ENCODE data around the gene SPACA7. TPM values are rescaled to one million over a fixed set of nuclear protein-coding genes. Genes with fewer than 3 reads are reported as not detected.
"Not testable (repeated sequence)": the region's sequence is repeated elsewhere in the genome, so short reads cannot be mapped to it uniquely, and the experiment has no call there.

Gene SPACA7
- total and polyA plus RNA-seq, 5 experiments from 2014 or later, result not detected

- peaks cover 0 to 18% (median 3%) of the 10 kb centered on the region in 5 donors for H3K27me3 Mint-ChIP-seq
- H3K9me3 Mint-ChIP-seq, H3K36me3 Mint-ChIP-seq, H3K4me3 Mint-ChIP-seq, ATAC-seq, DNase-seq, H3K4me1 Mint-ChIP-seq, H3K27ac Mint-ChIP-seq, POLR2A ChIA-PET: not testable (repeated sequence)
These were observed 18.9 kb downstream of the SPACA7 start for GRCh38 chr13:112395022-112395421.

DNA sequence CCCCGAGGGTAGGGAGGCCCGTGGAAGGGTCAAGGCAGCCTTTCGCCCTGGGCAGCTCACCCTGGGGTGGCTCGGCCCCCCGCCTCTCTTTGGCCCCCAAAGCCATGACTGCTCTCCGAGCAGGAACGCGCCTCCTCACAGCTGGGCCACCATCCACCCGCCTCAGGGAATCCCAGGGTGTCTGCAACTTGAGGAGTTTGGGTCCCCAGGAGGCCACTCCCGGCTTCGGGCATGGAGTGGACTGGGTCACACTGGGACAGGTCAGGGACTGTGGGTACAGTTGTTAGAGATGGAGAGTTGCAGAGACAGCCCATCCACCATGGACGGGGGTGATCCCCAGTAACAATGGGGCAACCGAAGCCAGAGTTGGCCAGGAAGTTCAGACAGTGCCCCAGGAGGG, 19.8 kb downstream of the SPACA7 start:
- POLR2A ChIA-PET, H3K4me1 Mint-ChIP-seq, H3K36me3 Mint-ChIP-seq, H3K4me3 Mint-ChIP-seq, H3K9me3 Mint-ChIP-seq, H3K27ac Mint-ChIP-seq, ATAC-seq, DNase-seq: not testable (repeated sequence)
- peaks cover 2 to 18% (median 3%) of the 10 kb centered on the region in 5 donors for H3K27me3 Mint-ChIP-seq

GRCh38 chr13:112397108-112397507, 21.0 kb downstream of the SPACA7 start:
- Mint-ChIP-seq H3K4me3 (no peak overlapping the region), H3K9me3 (peaks cover 0 to 8% (median 0%) of the 10 kb centered on the region in 9 donors), H3K4me1 (no peaks in the 10 kb centered on the region), H3K36me3 (no peaks in the 10 kb centered on the region), H3K27ac (no peak overlapping the region), H3K27me3 (peaks cover 2 to 18% (median 6%) of the 10 kb centered on the region in 5 donors)
- DNase-seq (no peak), ATAC-seq (no peak)
- POLR2A ChIA-PET, result no interaction called here

DNA sequence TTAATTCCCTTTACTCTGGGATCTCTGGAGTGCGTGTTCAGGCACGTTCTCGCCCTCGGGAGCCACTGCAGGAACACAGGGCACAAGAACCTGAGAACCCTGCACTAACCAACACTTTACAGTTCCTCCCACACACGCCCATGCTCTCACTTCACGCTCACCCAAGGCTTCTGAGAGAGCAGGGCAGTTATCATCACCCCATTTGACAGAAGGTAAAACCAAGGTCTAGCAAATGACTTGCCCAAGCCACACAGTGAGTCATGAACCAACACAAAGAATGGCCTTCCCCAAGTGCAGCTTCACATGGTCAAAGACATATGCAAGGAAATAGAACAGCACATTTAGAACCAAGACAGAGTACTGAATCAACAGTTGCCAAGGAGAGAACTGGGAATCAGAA, 22.2 kb downstream of the SPACA7 start:
- ATAC-seq, H3K27ac Mint-ChIP-seq, DNase-seq, H3K4me1 Mint-ChIP-seq, H3K4me3 Mint-ChIP-seq, H3K36me3 Mint-ChIP-seq, H3K9me3 Mint-ChIP-seq, POLR2A ChIA-PET: not testable (repeated sequence)
- peaks cover 0 to 11% (median 6%) of the 10 kb centered on the region in 5 donors for H3K27me3 Mint-ChIP-seq

DNA sequence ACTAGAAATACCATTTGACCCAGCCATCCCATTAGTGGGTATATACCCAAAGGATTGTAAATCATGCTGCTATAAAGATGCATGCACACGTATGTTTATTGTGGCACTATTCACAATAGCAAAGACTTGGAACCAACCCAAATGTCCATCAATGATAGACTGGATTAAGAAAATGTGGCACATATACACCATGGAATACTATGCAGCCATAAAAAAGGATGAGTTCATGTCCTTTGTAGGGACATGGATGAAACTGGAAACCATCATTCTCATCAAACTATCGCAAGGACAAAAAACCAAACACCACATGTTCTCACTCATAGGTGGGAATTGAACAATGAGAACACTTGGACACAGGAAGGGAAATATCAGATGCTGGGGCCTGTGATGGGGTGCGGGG, 33.7 kb downstream of the SPACA7 start:
- DNase-seq, H3K4me1 Mint-ChIP-seq, POLR2A ChIA-PET, H3K27ac Mint-ChIP-seq, ATAC-seq, H3K4me3 Mint-ChIP-seq: not testable (repeated sequence)
- H3K27me3 Mint-ChIP-seq, result peaks cover 10 to 30% (median 12%) of the 10 kb centered on the region in 5 donors
- peaks cover 0 to 26% (median 0%) of the 10 kb centered on the region in 3 donors for H3K36me3 Mint-ChIP-seq
- H3K9me3 Mint-ChIP-seq, result peaks cover 0 to 57% (median 25%) of the 10 kb centered on the region in 9 donors

- H3K9me3 Mint-ChIP-seq, result peaks cover 10 to 96% (median 54%) of the 10 kb centered on the region in 9 donors
- DNase-seq (no peak), ATAC-seq (no peak)
- no peaks in the 10 kb centered on the region for H3K4me1 Mint-ChIP-seq
- H3K27me3 Mint-ChIP-seq, result peaks cover 1 to 22% (median 13%) of the 10 kb centered on the region in 5 donors
- POLR2A ChIA-PET, result no interaction called here
- peaks cover 2 to 69% (median 14%) of the 10 kb centered on the region in 3 donors for H3K36me3 Mint-ChIP-seq
- no peak overlapping the region for H3K27ac Mint-ChIP-seq
- no peak overlapping the region for H3K4me3 Mint-ChIP-seq
These were observed 40.5 kb downstream of the SPACA7 start for GRCh38 chr13:112416647-112417046.

DNA sequence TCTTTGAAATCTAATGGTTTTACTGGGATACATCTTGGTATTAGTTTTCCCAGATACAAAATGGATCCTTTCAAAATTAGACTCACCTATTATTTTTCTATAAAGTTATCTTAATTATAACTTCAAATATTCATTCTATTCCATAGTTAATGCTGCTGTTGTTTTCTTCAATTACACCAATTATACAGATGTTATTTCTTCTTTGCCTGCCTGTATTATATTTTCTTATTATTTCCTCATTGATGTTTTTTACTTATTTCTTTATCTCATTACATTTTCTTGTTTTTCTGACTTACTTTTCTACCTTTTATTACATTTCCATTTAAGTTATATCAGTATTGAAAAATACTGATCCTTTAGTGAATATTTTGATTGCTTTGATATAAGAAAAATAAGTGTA, 40.9 kb downstream of the SPACA7 start:
- DNase-seq (no peak), ATAC-seq (no peak)
- POLR2A ChIA-PET, result no interaction called here
- H3K4me3 Mint-ChIP-seq, result no peak overlapping the region
- peaks cover 11 to 99% (median 58%) of the 10 kb centered on the region in 9 donors for H3K9me3 Mint-ChIP-seq
- H3K27me3 Mint-ChIP-seq, result peaks cover 1 to 22% (median 13%) of the 10 kb centered on the region in 5 donors
- no peak overlapping the region for H3K27ac Mint-ChIP-seq
- peaks cover 2 to 68% (median 14%) of the 10 kb centered on the region in 3 donors for H3K36me3 Mint-ChIP-seq
- H3K4me1 Mint-ChIP-seq, result no peaks in the 10 kb centered on the region

- Mint-ChIP-seq H3K4me3 (no peak overlapping the region), H3K9me3 (peaks cover 15 to 63% (median 41%) of the 10 kb centered on the region in 9 donors), H3K27me3 (peaks cover 0 to 13% (median 8%) of the 10 kb centered on the region in 5 donors), H3K4me1 (no peaks in the 10 kb centered on the region), H3K36me3 (peaks cover 0 to 37% (median 2%) of the 10 kb centered on the region in 3 donors), H3K27ac (no peak overlapping the region)
- POLR2A ChIA-PET, result no interaction called here
- DNase-seq, result no peak
- no peak for ATAC-seq
These were observed 47.9 kb downstream of the SPACA7 start for GRCh38 chr13:112424098-112424497.

GRCh38 chr13:112428704-112429103, 52.5 kb downstream of the SPACA7 start:
- Mint-ChIP-seq H3K27me3 (peaks cover 0 to 11% (median 10%) of the 10 kb centered on the region in 5 donors), H3K27ac (no peak overlapping the region), H3K9me3 (peaks cover 0 to 39% (median 20%) of the 10 kb centered on the region in 9 donors), H3K4me3 (no peak overlapping the region), H3K36me3 (peaks cover 0 to 9% (median 0%) of the 10 kb centered on the region in 3 donors), H3K4me1 (no peaks in the 10 kb centered on the region)
- ATAC-seq (no peak), DNase-seq (no peak)
- POLR2A ChIA-PET, result no interaction called here

DNA sequence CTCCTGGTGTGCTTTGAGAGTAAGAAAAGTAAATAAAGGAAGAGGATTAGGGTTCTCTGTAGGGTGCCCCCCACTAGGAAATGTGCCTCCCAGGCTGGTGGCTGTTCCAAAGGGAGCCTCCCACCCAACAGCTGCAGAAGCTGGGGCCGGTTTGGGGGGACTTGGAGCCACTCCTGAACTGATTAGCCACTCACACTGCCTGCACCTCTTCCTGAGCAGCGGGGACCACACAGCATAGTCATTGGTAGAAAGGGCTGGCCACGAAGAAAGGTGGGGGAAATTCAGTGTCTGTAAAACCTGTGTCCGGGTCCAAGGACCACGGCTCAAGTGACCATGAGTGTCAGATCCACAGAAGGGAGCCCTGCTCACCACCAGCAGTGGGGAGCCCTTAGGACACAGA, 55.6 kb downstream of the SPACA7 start:
- Mint-ChIP-seq H3K4me1 (no peaks in the 10 kb centered on the region), H3K9me3 (peaks cover 0 to 35% (median 17%) of the 10 kb centered on the region in 9 donors), H3K36me3 (peaks cover 0 to 7% (median 0%) of the 10 kb centered on the region in 3 donors), H3K4me3 (no peak overlapping the region), H3K27ac (no peak overlapping the region), H3K27me3 (peaks cover 0 to 10% (median 9%) of the 10 kb centered on the region in 5 donors)
- no peak for ATAC-seq
- DNase-seq, result no peak
- POLR2A ChIA-PET, result no interaction called here

- H3K4me1 Mint-ChIP-seq, DNase-seq, POLR2A ChIA-PET, H3K36me3 Mint-ChIP-seq, H3K4me3 Mint-ChIP-seq, H3K27ac Mint-ChIP-seq, ATAC-seq: not testable (repeated sequence)
- H3K27me3 Mint-ChIP-seq, result peaks cover 0 to 10% (median 9%) of the 10 kb centered on the region in 5 donors
- peaks cover 4 to 26% (median 17%) of the 10 kb centered on the region in 9 donors for H3K9me3 Mint-ChIP-seq
These were observed 56.6 kb downstream of the SPACA7 start for GRCh38 chr13:112432734-112433133.

DNA sequence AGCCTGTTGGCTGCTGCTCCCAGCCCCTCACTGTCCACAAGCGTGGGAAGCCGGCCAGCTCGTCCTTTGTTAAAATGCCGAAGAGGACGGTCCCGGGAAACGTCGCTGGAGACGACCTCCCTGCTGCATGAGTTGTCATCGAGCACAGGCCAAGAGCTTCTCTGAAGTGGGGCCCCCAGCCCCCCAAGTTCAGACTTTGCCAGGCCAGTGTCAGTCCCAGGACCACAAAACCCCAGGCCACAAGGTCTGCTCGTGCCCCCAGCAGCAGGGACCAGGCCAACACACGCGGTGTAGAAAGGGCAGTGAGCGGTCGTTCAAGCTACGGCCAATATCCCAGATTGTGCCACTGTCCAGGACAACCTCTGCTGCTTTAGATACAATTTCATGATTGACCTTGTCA, 57.4 kb downstream of the SPACA7 start:
- POLR2A ChIA-PET, DNase-seq, H3K27ac Mint-ChIP-seq, H3K4me3 Mint-ChIP-seq, ATAC-seq, H3K4me1 Mint-ChIP-seq: not testable (repeated sequence)
- peaks cover 2 to 15% (median 9%) of the 10 kb centered on the region in 5 donors for H3K27me3 Mint-ChIP-seq
- peaks cover 0 to 13% (median 0%) of the 10 kb centered on the region in 3 donors for H3K36me3 Mint-ChIP-seq
- peaks cover 7 to 25% (median 20%) of the 10 kb centered on the region in 9 donors for H3K9me3 Mint-ChIP-seq

DNA sequence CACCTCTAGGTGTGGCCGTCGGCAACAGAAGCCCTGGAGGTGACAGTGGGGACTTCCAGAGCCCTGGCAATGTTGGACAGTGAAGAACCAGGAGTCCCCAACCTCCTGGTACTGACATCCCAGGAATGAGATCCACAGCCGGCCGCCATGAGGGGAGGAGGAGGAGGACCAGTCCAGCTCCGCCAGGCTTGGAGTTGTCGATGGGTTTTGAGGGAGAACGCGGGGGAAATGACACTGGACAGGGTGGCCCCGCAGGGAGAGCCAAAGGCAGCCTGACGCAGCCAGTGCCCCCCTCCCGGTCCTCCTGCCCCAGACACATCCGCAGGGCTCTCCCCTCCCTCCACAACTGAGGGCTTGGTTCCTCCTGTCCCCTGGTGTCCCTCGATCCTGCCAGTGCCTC, 57.9 kb downstream of the SPACA7 start:
- ATAC-seq (no peak), DNase-seq (no peak)
- Mint-ChIP-seq H3K4me1 (no peaks in the 10 kb centered on the region), H3K9me3 (peaks cover 7 to 23% (median 18%) of the 10 kb centered on the region in 9 donors), H3K4me3 (no peak overlapping the region), H3K36me3 (peaks cover 0 to 14% (median 0%) of the 10 kb centered on the region in 3 donors), H3K27ac (no peak overlapping the region), H3K27me3 (peaks cover 2 to 15% (median 9%) of the 10 kb centered on the region in 5 donors)
- POLR2A ChIA-PET, result no interaction called here

GRCh38 chr13:112434937-112435523, 58.9 kb downstream of the SPACA7 start:
- H3K36me3 Mint-ChIP-seq, result peaks cover 0 to 14% (median 0%) of the 10 kb centered on the region in 3 donors
- no peak for ATAC-seq
- peaks cover 2 to 17% (median 13%) of the 10 kb centered on the region in 9 donors for H3K9me3 Mint-ChIP-seq
- no peak overlapping the region for H3K27ac Mint-ChIP-seq
- H3K27me3 Mint-ChIP-seq, result peaks cover 2 to 24% (median 9%) of the 10 kb centered on the region in 5 donors
- H3K4me3 Mint-ChIP-seq, result no peak overlapping the region
- no peak for DNase-seq
- no peaks in the 10 kb centered on the region for H3K4me1 Mint-ChIP-seq
- POLR2A ChIA-PET, result no interaction called here
